AG04450 (cell line): Measurements from ENCODE around the gene POC1B. TPM values are rescaled to one million over a fixed set of nuclear protein-coding genes. Genes with fewer than 3 reads are reported as not detected.
A peak's percentile ranks its signal among the peaks of the same experiment; 100 is the strongest.
"Not testable (repeated sequence)": the region's sequence is repeated elsewhere in the genome, so short reads cannot be mapped to it uniquely, and the experiment has no call there.

ENCODE experiments used
- CTCF ChIA-PET: fragments of 300-600, 350-600 bp; formaldehyde crosslinking; extraction: SDS; loops from one replicate; lab custom pipeline; 2022; ENCODE audit warnings: antibody characterized with exemption, inconsistent platforms; lab: Charles Lee
- POLR2A ChIA-PET: fragments of 350-600 bp; formaldehyde crosslinking; extraction: SDS; loops from one replicate; lab custom pipeline; 2021; ENCODE audit warnings: antibody characterized with exemption, inconsistent platforms; lab: Yijun Ruan, JAX
- DNase-seq: peaks from one replicate; pipeline ENCODE4 v3.0.0-alpha.2; 2011; ENCODE audit warnings: low read depth, low spot score
- H3K27ac ChIP-seq: one replicate; pipeline ENCODE4 v1.5.1; 2012; ENCODE audit warnings: low read depth, low read length, control low read depth
- H3K27me3 ChIP-seq: one replicate; pipeline ENCODE4 v1.6.0; 2012; ENCODE audit warnings: low read length; ENCODE audit not compliant: control insufficient read depth, insufficient read depth
- H3K4me3 ChIP-seq: 2 replicates; pipeline ENCODE4 v1.5.1; 2011; ENCODE audit warnings: mild to moderate bottlenecking, low read depth, low read length, control low read depth
- H3K9me3 ChIP-seq: 2 replicates; pipeline ENCODE4 v1.5.1; 2012; ENCODE audit warnings: low read length; ENCODE audit not compliant: control insufficient read depth, insufficient read depth
- CTCF ChIP-seq: IDR thresholded peaks from 2 replicates; pipeline ENCODE4 v1.5.1; 2011; ENCODE audit warnings: low read depth, low read length, control low read depth, inconsistent platforms
- polyA plus RNA-seq: library from polyadenylated mRNA; depleted of rRNA; stranded (reverse); fragments of >200 nt; gene quantifications from 2 replicates; pipeline ENCODE4 v1.2.3, GENCODE V29; 2011

The POC1B gene
- polyA plus RNA-seq, 1 experiment: 11.9 TPM

GRCh38 chr12:89461649-89462612 lies 63.9 kb downstream of the POC1B start:
- no peak overlapping the region; the same call in 1 of the 2 replicates for H3K4me3 ChIP-seq
- no peak overlapping the region for H3K27ac ChIP-seq
- H3K27me3 ChIP-seq: no peaks in the 10 kb centered on the region
- POLR2A ChIA-PET: interaction anchor here (1.3 kb wide), 1 partner anchor 110 kb away, joined by 3 read pairs; the partner anchor contains the start of gene DUSP6
- CTCF ChIA-PET: interaction anchor here (0.6 to 7.2 kb wide), 42 partner anchors 9 to 469 kb away, joined by 3 to 224 read pairs (median 4); partner anchors contain the start of genes DUSP6 and GALNT4
- TF ChIP-seq CTCF: peak; percentile 49
- peak; percentile 58 for DNase-seq
- H3K9me3 ChIP-seq: no peaks in the 10 kb centered on the region

GRCh38 chr12:89461190-89461589 lies 64.7 kb downstream of the POC1B start:
- H3K27me3 ChIP-seq: no peaks in the 10 kb centered on the region
- H3K4me3 ChIP-seq: no peak overlapping the region
- TF ChIP-seq CTCF: no peak
- H3K9me3 ChIP-seq: no peaks in the 10 kb centered on the region
- no peak overlapping the region for H3K27ac ChIP-seq
- POLR2A ChIA-PET: interaction anchor here (0.6 kb wide), 1 partner anchor 442 kb away, joined by 3 read pairs; no protein-coding TSS in a partner anchor
- DNase-seq: no peak
- CTCF ChIA-PET: interaction anchor here (0.6 to 7.2 kb wide), 19 partner anchors 10 to 442 kb away, joined by 3 to 224 read pairs (median 5); partner anchors contain the start of gene DUSP6

GRCh38 chr12:89459279-89459678 lies 66.6 kb downstream of the POC1B start:
- H3K27ac ChIP-seq, H3K9me3 ChIP-seq, H3K27me3 ChIP-seq, DNase-seq, H3K4me3 ChIP-seq: not testable (repeated sequence)
- POLR2A ChIA-PET: interaction anchor here (0.8 kb wide), 1 partner anchor 107 kb away, joined by 8 read pairs; the partner anchor contains the start of gene DUSP6
- TF ChIP-seq CTCF: peak; percentile 39; the same call in 1 of the 2 replicates
- CTCF ChIA-PET: interaction anchor here (0.6 to 7.2 kb wide), 12 partner anchors 61 to 440 kb away, joined by 3 to 224 read pairs (median 4); partner anchors contain the start of gene DUSP6

- Histone ChIP-seq H3K27me3 (no peaks in the 10 kb centered on the region), H3K27ac (no peak overlapping the region), H3K9me3 (no peaks in the 10 kb centered on the region), H3K4me3 (no peak overlapping the region)
- POLR2A ChIA-PET: no interaction called here
- no peak for DNase-seq
- CTCF ChIA-PET: interaction anchor here (1.8 kb wide), 1 partner anchor 439 kb away, joined by 8 read pairs; no protein-coding TSS in a partner anchor
- TF ChIP-seq CTCF: no peak
Measured at GRCh38 chr12:89456565-89456964, 69.3 kb downstream of the POC1B start.
